ENCODE results near the gene TIMM9. TPM values are rescaled to one million over a fixed set of nuclear protein-coding genes. Genes with fewer than 3 reads are reported as not detected.
A peak's percentile ranks its signal among the peaks of the same experiment; 100 is the strongest.
"Not testable (repeated sequence)": the region's sequence is repeated elsewhere in the genome, so short reads cannot be mapped to it uniquely, and the experiment has no call there.

Gene TIMM9
- polyA plus RNA-seq, 1 donor (not counting 4 experiments of a cell fraction or from before 2014, with no cell fraction given), result 29.6 TPM

DNA sequence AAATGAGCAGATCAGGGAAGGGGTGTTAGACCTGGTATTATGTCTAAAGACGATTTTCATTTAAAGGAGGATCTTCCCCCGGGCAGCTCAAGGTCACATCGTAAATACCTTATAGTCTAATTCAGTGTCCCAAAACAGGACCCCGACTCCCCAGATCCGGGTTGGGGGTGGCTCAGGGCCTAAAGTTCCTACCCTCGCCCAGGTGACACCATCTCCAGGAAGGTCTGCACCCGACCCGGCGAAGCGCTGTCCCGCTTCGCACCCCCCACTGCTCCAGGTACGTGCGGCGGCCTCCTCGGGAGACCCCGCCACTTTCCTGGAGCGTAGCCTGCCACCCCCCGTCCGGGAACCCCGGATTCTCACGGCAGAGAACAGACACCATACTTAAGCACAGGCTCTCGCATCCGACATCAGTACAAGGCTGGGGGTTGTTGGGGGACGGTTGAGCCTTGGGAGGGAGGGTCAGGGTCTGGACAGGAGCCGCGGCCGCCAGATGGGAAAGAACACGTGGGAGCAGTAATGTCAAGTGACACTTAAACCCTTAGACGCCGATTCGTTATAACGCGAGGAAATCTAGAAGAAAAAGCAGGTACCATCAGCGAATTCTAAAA lies 556 bp downstream of the TIMM9 start:
- peaks cover 45% of the 10 kb centered on the region for H3K79me2 ChIP-seq (ENCODE audit: control insufficient read depth, insufficient read depth, low read length)
- no peak for FAIRE-seq

GRCh38 chr14:58416934-58417333 lies 10.4 kb downstream of the TIMM9 start:
- H4K20me1 ChIP-seq (ENCODE audit: control insufficient read depth, extremely low read depth, insufficient read depth, low read length); H3K9me1 ChIP-seq (ENCODE audit: control insufficient read depth, extremely low read depth, insufficient read depth, low read length); dilution Hi-C loops (cut with MboI; ENCODE audit: extremely low pct_ligation_motif_present, low sequenced_read_pairs); H3K36me3 ChIP-seq (ENCODE audit: control insufficient read depth in 2 of 2, extremely low read depth in 1 of 2, insufficient read depth in 2 of 2, low read length in 2 of 2); H3K4me2 ChIP-seq (ENCODE audit: control insufficient read depth, extremely low read depth, insufficient read depth, low read depth, low read length); DNase-seq (ENCODE audit: low read depth, low spot score); H3K27ac ChIP-seq (ENCODE audit: control insufficient read depth, insufficient read depth, low read length); H2AFZ ChIP-seq (ENCODE audit: control insufficient read depth, low read length); FAIRE-seq; H3K9ac ChIP-seq (ENCODE audit: control insufficient read depth, extremely low read depth, insufficient read depth, low read length); H3K27me3 ChIP-seq (ENCODE audit: control insufficient read depth, extremely low read depth, insufficient read depth, low read length); H3K4me3 ChIP-seq (ENCODE audit: control insufficient read depth in 2 of 3, extremely low read depth in 1 of 3, insufficient read depth in 2 of 3, low read depth in 1 of 3, low read length in 3 of 3); H3K4me1 ChIP-seq (ENCODE audit: control insufficient read depth, extremely low read depth, insufficient read depth, low read length); H3K9me3 ChIP-seq (ENCODE audit: control insufficient read depth, low read depth, low read length): not testable (repeated sequence)
- H3K79me2 ChIP-seq (ENCODE audit: control insufficient read depth, insufficient read depth, low read length), result peaks cover 33% of the 10 kb centered on the region

More for the DNA sequence above, 556 bp downstream of the TIMM9 start:
- Histone ChIP-seq H2AFZ (ENCODE audit: control insufficient read depth, low read length) (peak overlapping the region; percentile 97), H3K9me3 (ENCODE audit: control insufficient read depth, low read depth, low read length) (no peaks in the 10 kb centered on the region), H3K9me1 (ENCODE audit: control insufficient read depth, extremely low read depth, insufficient read depth, low read length) (no peaks in the 10 kb centered on the region), H4K20me1 (ENCODE audit: control insufficient read depth, extremely low read depth, insufficient read depth, low read length) (no peaks in the 10 kb centered on the region), H3K4me1 (ENCODE audit: control insufficient read depth, extremely low read depth, insufficient read depth, low read length) (peaks cover 22% of the 10 kb centered on the region), H3K4me2 (ENCODE audit: control insufficient read depth, extremely low read depth, insufficient read depth, low read depth, low read length) (peak overlapping the region; percentile 73), H3K9ac (ENCODE audit: control insufficient read depth, extremely low read depth, insufficient read depth, low read length) (peak overlapping the region; percentile 91), H3K4me3 (ENCODE audit: control insufficient read depth in 2 of 3, extremely low read depth in 1 of 3, insufficient read depth in 2 of 3, low read depth in 1 of 3, low read length in 3 of 3) (peak overlapping the region; percentile 71 to 96 (median 91)), H3K27me3 (ENCODE audit: control insufficient read depth, extremely low read depth, insufficient read depth, low read length) (no peaks in the 10 kb centered on the region), H3K36me3 (ENCODE audit: control insufficient read depth in 2 of 2, extremely low read depth in 1 of 2, insufficient read depth in 2 of 2, low read length in 2 of 2) (peaks cover 0 to 3% of the 10 kb centered on the region in 2 experiments), H3K27ac (ENCODE audit: control insufficient read depth, insufficient read depth, low read length) (peak overlapping the region; percentile 97)
- DNase-seq (ENCODE audit: low read depth, low spot score), result no peak
- dilution Hi-C loops (cut with MboI; ENCODE audit: extremely low pct_ligation_motif_present, low sequenced_read_pairs), result no loop called here
- no peak for TF ChIP-seq EZH2 (IDR thresholded peaks at IDR 0.05; ENCODE audit: low read length)
- TF ChIP-seq, protein P1, sequence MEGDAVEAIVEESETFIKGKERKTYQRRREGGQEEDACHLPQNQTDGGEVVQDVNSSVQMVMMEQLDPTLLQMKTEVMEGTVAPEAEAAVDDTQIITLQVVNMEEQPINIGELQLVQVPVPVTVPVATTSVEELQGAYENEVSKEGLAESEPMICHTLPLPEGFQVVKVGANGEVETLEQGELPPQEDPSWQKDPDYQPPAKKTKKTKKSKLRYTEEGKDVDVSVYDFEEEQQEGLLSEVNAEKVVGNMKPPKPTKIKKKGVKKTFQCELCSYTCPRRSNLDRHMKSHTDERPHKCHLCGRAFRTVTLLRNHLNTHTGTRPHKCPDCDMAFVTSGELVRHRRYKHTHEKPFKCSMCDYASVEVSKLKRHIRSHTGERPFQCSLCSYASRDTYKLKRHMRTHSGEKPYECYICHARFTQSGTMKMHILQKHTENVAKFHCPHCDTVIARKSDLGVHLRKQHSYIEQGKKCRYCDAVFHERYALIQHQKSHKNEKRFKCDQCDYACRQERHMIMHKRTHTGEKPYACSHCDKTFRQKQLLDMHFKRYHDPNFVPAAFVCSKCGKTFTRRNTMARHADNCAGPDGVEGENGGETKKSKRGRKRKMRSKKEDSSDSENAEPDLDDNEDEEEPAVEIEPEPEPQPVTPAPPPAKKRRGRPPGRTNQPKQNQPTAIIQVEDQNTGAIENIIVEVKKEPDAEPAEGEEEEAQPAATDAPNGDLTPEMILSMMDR (optimal IDR thresholded peaks at IDR 0.05 in 1 of 3, IDR thresholded peaks at IDR 0.05 in 1 of 3, conservative IDR thresholded peaks at IDR 0.05 in 1 of 3; ENCODE audit: extremely low read depth in 1 of 3, insufficient read depth in 2 of 3, low read length in 3 of 3), result no peak
